ENCODE results near the gene NUMBL.

DNA sequence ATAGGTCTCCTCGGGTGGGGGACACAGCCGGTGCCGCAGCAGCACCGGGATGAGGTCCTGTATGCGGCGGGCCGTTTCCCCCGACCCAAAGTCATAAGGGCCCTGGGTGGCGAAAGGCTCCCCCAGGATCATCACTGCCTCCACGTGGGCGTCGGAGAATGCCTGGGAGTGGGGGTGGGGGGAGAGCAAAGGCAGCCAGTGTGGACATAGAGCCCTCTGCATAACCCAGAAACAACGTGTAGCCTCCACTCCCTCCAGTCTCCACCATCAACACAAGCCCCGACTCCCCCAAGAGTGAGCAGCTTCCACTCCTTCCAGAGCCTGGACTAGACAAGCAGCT, 1.7 kb upstream of the NUMBL start:
- TF ChIP-seq, protein P1, sequence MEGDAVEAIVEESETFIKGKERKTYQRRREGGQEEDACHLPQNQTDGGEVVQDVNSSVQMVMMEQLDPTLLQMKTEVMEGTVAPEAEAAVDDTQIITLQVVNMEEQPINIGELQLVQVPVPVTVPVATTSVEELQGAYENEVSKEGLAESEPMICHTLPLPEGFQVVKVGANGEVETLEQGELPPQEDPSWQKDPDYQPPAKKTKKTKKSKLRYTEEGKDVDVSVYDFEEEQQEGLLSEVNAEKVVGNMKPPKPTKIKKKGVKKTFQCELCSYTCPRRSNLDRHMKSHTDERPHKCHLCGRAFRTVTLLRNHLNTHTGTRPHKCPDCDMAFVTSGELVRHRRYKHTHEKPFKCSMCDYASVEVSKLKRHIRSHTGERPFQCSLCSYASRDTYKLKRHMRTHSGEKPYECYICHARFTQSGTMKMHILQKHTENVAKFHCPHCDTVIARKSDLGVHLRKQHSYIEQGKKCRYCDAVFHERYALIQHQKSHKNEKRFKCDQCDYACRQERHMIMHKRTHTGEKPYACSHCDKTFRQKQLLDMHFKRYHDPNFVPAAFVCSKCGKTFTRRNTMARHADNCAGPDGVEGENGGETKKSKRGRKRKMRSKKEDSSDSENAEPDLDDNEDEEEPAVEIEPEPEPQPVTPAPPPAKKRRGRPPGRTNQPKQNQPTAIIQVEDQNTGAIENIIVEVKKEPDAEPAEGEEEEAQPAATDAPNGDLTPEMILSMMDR (IDR thresholded peaks at IDR 0.05 in 4 of 5, conservative IDR thresholded peaks at IDR 0.05 in 1 of 5), result no peak
- TF ChIP-seq POLR2A (IDR thresholded peaks at IDR 0.05), result no peak

Data from gastrocnemius medialis (tissue), 4 donors.